Mesenchymal stem cell (in vitro differentiated cells and primary cell): ENCODE results near the gene PBRM1.

ENCODE experiments used
- DNase-seq: peaks from one replicate; pipeline ENCODE4 v3.0.0-alpha.2; 2013
- H2AFZ ChIP-seq: one replicate; pipeline ENCODE4 v1.6.1; 2013; ENCODE audit warnings: low read depth, mild to moderate bottlenecking, control low read depth, inconsistent platforms, low read length, moderate library complexity
- H2AK5ac ChIP-seq: 2 replicates; pipeline ENCODE4 v1.6.1; 2013; ENCODE audit warnings: low read length, moderate library complexity, mild to moderate bottlenecking, inconsistent platforms; ENCODE audit not compliant: severe bottlenecking
- H2BK120ac ChIP-seq: one replicate; pipeline ENCODE4 v1.6.1; 2013; ENCODE audit warnings: low read depth, mild to moderate bottlenecking, inconsistent platforms, low read length, moderate library complexity
- H2BK12ac ChIP-seq, 2 experiments: one replicate each; pipeline ENCODE4 v1.6.1; 2013; ENCODE audit warnings: inconsistent platforms in 2 of 2, low read length in 2 of 2, mild to moderate bottlenecking in 2 of 2, moderate library complexity in 2 of 2, control low read depth in 1 of 2
- H2BK15ac ChIP-seq: one replicate; pipeline ENCODE4 v1.6.1; 2013; ENCODE audit warnings: mild to moderate bottlenecking, low read depth, inconsistent platforms; ENCODE audit not compliant: poor library complexity, severe bottlenecking
- H2BK5ac ChIP-seq: 2 replicates; pipeline ENCODE4 v1.6.1; 2013; ENCODE audit warnings: low read depth, mild to moderate bottlenecking, low read length, control low read depth, inconsistent platforms; ENCODE audit not compliant: poor library complexity, severe bottlenecking
- H3K14ac ChIP-seq, 2 experiments: one replicate each; pipeline ENCODE4 v1.6.1; 2013; ENCODE audit warnings: inconsistent platforms in 2 of 2, low read length in 2 of 2, control low read depth in 1 of 2, mild to moderate bottlenecking in 1 of 2, moderate library complexity in 1 of 2
- H3K18ac ChIP-seq, 2 experiments: one replicate each; pipeline ENCODE4 v1.6.1; 2013; ENCODE audit warnings: inconsistent platforms in 2 of 2, low read length in 2 of 2, control low read depth in 1 of 2, low read depth in 1 of 2, mild to moderate bottlenecking in 1 of 2
- H3K23ac ChIP-seq, 2 experiments: one replicate each; pipeline ENCODE4 v1.6.1; 2013; ENCODE audit warnings: inconsistent platforms in 2 of 2, low read length in 2 of 2, mild to moderate bottlenecking in 2 of 2, moderate library complexity in 2 of 2, control low read depth in 1 of 2
- H3K27ac ChIP-seq: 2 replicates; pipeline ENCODE4 v1.5.1; 2013; ENCODE audit warnings: mild to moderate bottlenecking, moderate library complexity, low read length, control low read depth, inconsistent platforms; ENCODE audit not compliant: poor library complexity, severe bottlenecking
- H3K27me3 ChIP-seq, 2 experiments: 2 replicates each; pipeline versions ENCODE4 v1.6.1 to v1.7.0; 2013; ENCODE audit warnings: low read length in 2 of 2, mild to moderate bottlenecking in 2 of 2, moderate library complexity in 2 of 2, control low read depth in 1 of 2, inconsistent platforms in 1 of 2; ENCODE audit not compliant: control insufficient read depth in 1 of 2, insufficient read depth in 1 of 2
- H3K36me3 ChIP-seq, 2 experiments: 2 replicates each; pipeline versions ENCODE4 v1.6.1 to v1.7.0; 2013; ENCODE audit warnings: low read length in 2 of 2, control low read depth in 1 of 2, inconsistent platforms in 1 of 2, low read depth in 1 of 2, mild to moderate bottlenecking in 1 of 2; ENCODE audit not compliant: insufficient read depth in 2 of 2, control insufficient read depth in 1 of 2
- H3K4ac ChIP-seq, 2 experiments: one replicate each; pipeline ENCODE4 v1.6.1; 2013; ENCODE audit warnings: inconsistent platforms in 2 of 2, low read length in 2 of 2, mild to moderate bottlenecking in 2 of 2, moderate library complexity in 2 of 2, control low read depth in 1 of 2, low read depth in 1 of 2
- H3K4me1 ChIP-seq: 2 replicates; pipeline ENCODE4 v1.6.1; 2013; ENCODE audit warnings: low read depth, low read length, control low read depth; ENCODE audit not compliant: control insufficient read depth, insufficient read depth
- H3K4me2 ChIP-seq: 2 replicates; pipeline ENCODE4 v1.6.1; 2013; ENCODE audit warnings: low read length, mild to moderate bottlenecking, inconsistent platforms; ENCODE audit not compliant: poor library complexity, severe bottlenecking
- H3K4me3 ChIP-seq, 2 experiments: 2 replicates each; pipeline versions ENCODE4 v1.5.1 to v1.7.0; 2013; ENCODE audit warnings: low read length in 2 of 2, mild to moderate bottlenecking in 2 of 2, control low read depth in 1 of 2, low read depth in 1 of 2; ENCODE audit not compliant: insufficient read depth in 1 of 2
- H3K79me1 ChIP-seq: replicated peaks from 2 replicates; pipeline ENCODE4 v1.6.1; 2013; ENCODE audit warnings: mild to moderate bottlenecking, control low read depth, low read length, inconsistent platforms; ENCODE audit not compliant: poor library complexity, severe bottlenecking
- H3K9ac ChIP-seq: 2 replicates; pipeline ENCODE4 v1.7.0; 2013; ENCODE audit warnings: mild to moderate bottlenecking, low read length, moderate library complexity
- H3K9me3 ChIP-seq: 2 replicates; pipeline ENCODE4 v1.7.0; 2013; ENCODE audit warnings: mild to moderate bottlenecking, low read length; ENCODE audit not compliant: control insufficient read depth
- H4K8ac ChIP-seq: one replicate; pipeline ENCODE4 v1.6.1; 2013; ENCODE audit warnings: inconsistent platforms, mild to moderate bottlenecking, low read length, moderate library complexity
- H4K91ac ChIP-seq: one replicate; pipeline ENCODE4 v1.6.1; 2013; ENCODE audit warnings: mild to moderate bottlenecking, low read length, inconsistent platforms
- WGBS: methylation state at CpG from one replicate; pipeline ENCODE4 v1.1.7; 2013; ENCODE audit warnings: mixed read lengths; 5-methylcytosine and 5-hydroxymethylcytosine counted together

The PBRM1 gene

DNA sequence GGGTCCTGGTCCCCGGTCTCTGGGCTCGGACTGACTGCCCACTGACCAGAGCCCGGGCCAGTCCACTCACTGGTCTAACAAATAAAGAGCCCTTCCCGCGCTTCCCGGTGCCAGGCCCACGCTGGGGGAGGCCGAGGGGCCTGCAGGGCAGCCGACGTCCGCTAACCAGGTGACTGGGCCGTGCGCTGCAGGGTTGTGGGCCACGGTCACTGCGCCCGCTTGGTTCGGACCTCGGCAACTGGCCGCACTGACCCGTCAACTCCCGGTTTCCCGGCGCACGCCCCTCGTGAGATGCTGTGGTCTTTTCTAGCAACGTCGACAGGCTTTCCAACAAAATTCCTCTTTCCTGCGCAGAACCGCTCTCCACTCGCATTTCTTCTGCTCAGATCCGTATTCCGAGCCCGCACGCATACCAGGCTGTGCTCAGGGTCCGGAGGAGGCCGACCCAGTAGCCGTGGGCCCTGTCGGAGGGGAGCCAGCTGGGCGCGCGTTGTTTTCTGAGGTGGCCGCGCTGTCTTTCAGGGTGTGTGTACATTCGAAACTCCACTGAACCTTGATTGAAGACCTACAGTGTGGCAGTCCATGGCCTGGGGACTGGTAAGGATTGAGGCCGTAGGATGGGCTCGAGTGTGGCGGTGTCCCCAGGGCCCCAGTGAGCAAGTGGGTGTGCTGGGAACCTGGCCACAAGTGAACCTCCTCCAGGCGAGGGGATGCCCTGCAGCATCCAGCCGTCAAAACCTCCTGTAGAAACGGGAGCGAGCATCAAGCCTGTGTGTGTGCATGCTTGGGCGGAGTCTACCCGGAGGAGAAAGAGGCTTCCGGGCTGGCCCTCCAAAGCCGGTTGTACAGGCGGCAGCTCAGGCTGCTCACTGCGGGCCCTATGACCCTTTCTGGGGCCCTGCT lies 151.2 kb downstream of the PBRM1 start:
- Histone ChIP-seq H3K4ac (peak overlapping the region; percentile 42 to 66), H3K23ac (peak overlapping the region in 1 of 2 experiments; percentile 47), H2AFZ (peak overlapping the region; percentile 3), H2AK5ac (peak overlapping the region; percentile 8), H3K4me3 (peak overlapping the region; percentile 64 to 85), H2BK12ac (peak overlapping the region in 1 of 2 experiments; percentile 59), H3K27ac (no peak overlapping the region), H4K8ac (peak overlapping the region; percentile 82), H3K18ac (peak overlapping the region; percentile 48 to 75), H2BK120ac (peak overlapping the region; percentile 56), H3K4me1 (peaks cover 46% of the 10 kb centered on the region), H2BK15ac (peak overlapping the region; percentile 60), H3K14ac (no peak overlapping the region), H3K27me3 (no peaks in the 10 kb centered on the region), H3K9me3 (no peaks in the 10 kb centered on the region), H4K91ac (peak overlapping the region; percentile 91), H3K9ac (peak overlapping the region; percentile 80), H3K36me3 (peaks cover 7 to 26% of the 10 kb centered on the region in 2 experiments), H3K4me2 (peak overlapping the region; percentile 67), H3K79me1 (peaks cover 8% of the 10 kb centered on the region), H2BK5ac (no peak overlapping the region)
- DNase-seq: no peak
- WGBS: 71% methylated on average over 57 of the region's 57 CpGs

DNA sequence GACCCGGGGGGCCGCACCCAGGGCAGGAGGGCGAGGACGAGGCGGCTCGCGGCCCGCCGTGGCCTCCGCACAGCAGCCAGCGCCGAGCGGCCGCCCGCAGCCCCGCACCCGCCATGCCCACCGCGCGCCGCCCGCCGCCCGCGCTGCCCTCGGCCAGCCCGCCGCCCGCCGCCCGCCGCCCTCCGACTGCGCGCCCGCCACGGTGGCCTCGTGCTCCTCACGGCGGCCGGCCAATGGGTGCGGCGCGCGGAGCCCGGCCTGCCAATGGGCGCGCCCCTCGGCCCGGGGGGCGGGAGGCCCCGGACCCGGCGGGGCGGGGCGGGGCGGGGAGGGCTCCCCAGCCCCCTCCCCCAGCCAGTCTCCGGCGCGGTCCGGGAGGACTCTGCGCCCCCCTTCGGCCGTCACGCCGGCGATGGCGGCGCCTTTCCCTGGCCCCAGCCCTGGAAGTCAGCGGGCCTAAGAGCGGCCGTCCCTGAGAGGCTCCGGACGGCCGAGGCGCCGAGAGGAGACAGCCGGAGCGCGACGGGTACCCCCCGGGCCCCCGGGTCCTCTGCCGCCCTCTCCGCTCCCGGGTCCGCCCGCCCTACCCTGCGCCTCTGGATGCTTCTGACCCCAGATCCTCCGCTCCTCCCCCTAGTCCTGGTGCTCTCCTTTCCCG lies 152.0 kb downstream of the PBRM1 start, which contains the start of gene NT5DC2:
TSS of gene NT5DC2 (minus strand) at position 235 of the 658 bp plus-strand sequence. CDS start at position 115, 120 bp downstream.
- H2AFZ ChIP-seq: peak within 1 kb of the TSS; percentile 78
- peak within 1 kb of the TSS; percentile 91 for H4K91ac ChIP-seq
- peak within 1 kb of the TSS; percentile 85 to 89 for H3K4me3 ChIP-seq
- peak; percentile 74 for DNase-seq
- H3K23ac ChIP-seq: peak within 1 kb of the TSS in 1 of 2 experiments; percentile 66
- H2BK15ac ChIP-seq: peak within 1 kb of the TSS; percentile 60
- H2AK5ac ChIP-seq: peak within 1 kb of the TSS; percentile 8
- peak within 1 kb of the TSS; percentile 82 for H4K8ac ChIP-seq
- peak within 1 kb of the TSS; percentile 80 for H3K9ac ChIP-seq
- peak within 1 kb of the TSS; percentile 83 for H3K4me2 ChIP-seq
- H3K36me3 ChIP-seq: peaks cover 6 to 32% of the 10 kb centered on the region in 2 experiments
- peak within 1 kb of the TSS in 1 of 2 experiments; percentile 44 for H3K14ac ChIP-seq
- H3K27ac ChIP-seq: no peak within 1 kb of the TSS
- peak within 1 kb of the TSS; percentile 48 to 88 for H3K18ac ChIP-seq
- peaks cover 13% of the 10 kb centered on the region for H3K79me1 ChIP-seq
- peak within 1 kb of the TSS; percentile 56 for H2BK120ac ChIP-seq
- H3K4ac ChIP-seq: peak within 1 kb of the TSS; percentile 45 to 66
- no peaks in the 10 kb centered on the region for H3K27me3 ChIP-seq
- H3K4me1 ChIP-seq: peaks cover 42% of the 10 kb centered on the region
- H2BK12ac ChIP-seq: peak within 1 kb of the TSS in 1 of 2 experiments; percentile 59
- no peaks in the 10 kb centered on the region for H3K9me3 ChIP-seq
- WGBS: 2% methylated on average over 51 of the region's 91 CpGs
- H2BK5ac ChIP-seq: no peak within 1 kb of the TSS

DNA sequence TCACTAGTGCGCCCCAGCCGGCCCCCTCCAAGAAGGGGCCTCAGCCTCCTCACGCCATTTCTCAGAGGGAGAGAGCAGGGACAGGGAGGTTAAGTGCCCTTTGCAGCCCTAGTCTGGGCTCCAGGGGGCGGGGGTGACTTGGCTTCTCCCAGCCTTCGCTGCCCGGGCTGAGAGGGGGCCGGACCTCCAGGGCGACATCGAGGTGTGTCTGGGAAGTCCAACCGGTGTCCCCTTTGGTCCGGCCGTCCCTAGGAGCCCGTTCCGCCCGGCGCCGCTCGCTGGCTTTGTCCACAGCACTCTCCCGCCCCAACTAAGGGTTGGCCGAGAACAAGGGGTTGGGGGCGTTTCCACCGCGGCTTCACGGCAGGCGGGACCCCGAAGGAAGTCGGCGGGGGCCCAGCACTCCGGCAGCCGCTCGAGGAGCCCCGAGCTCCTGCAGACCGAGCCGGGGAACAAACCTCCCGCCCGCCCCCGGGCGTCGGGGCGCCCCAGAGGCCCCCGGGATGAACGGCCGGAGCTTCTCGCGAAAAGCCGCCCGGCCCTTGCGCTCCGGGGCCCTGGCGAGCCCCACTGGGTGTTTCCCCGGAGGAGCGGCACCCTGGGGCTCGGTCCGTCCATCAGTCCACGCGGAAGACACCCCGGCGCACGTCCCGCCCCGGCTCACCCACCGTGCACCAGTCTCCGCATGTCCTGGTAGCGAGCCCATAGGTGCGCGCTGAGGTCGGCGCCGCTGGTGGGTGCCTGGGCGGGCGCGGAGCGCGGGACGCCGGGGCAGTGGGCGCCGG lies 152.7 kb downstream of the PBRM1 start:
- peak overlapping the region; percentile 78 for H2AFZ ChIP-seq
- peaks cover 11 to 40% of the 10 kb centered on the region in 2 experiments for H3K36me3 ChIP-seq
- H3K79me1 ChIP-seq: peaks cover 15% of the 10 kb centered on the region
- peak overlapping the region in 1 of 2 experiments; percentile 15 for H2BK12ac ChIP-seq
- peak overlapping the region; percentile 75 for H3K9ac ChIP-seq
- no peaks in the 10 kb centered on the region for H3K27me3 ChIP-seq
- H4K91ac ChIP-seq: peak overlapping the region; percentile 58
- H2AK5ac ChIP-seq: no peak overlapping the region
- H2BK120ac ChIP-seq: peak overlapping the region; percentile 40
- WGBS: 1% methylated on average over 56 of the region's 78 CpGs
- peak overlapping the region in 1 of 2 experiments; percentile 66 for H3K23ac ChIP-seq
- H3K4me2 ChIP-seq: peak overlapping the region; percentile 83
- H3K4ac ChIP-seq: peak overlapping the region; percentile 37 to 45
- H3K4me1 ChIP-seq: peaks cover 40% of the 10 kb centered on the region
- H3K27ac ChIP-seq: no peak overlapping the region
- peak overlapping the region; percentile 31 for H2BK15ac ChIP-seq
- no peaks in the 10 kb centered on the region for H3K9me3 ChIP-seq
- no peak overlapping the region for H4K8ac ChIP-seq
- peak overlapping the region; percentile 35 to 88 for H3K18ac ChIP-seq
- peak overlapping the region; percentile 82 to 89 for H3K4me3 ChIP-seq
- H3K14ac ChIP-seq: peak overlapping the region in 1 of 2 experiments; percentile 44
- DNase-seq: peak; percentile 37
- H2BK5ac ChIP-seq: no peak overlapping the region
